ENCODE measurements around the gene PLCG2.
"Not testable (repeated sequence)": the region's sequence is repeated elsewhere in the genome, so short reads cannot be mapped to it uniquely, and the experiment has no call there.

PLCG2 gene

GRCh38 chr16:81850197-81850944, 71.3 kb downstream of the PLCG2 start:
- DNase-seq = no peak

GRCh38 chr16:81852347-81852746, 73.3 kb downstream of the PLCG2 start:
- no peak for DNase-seq

GRCh38 chr16:81855552-81856153, 76.6 kb downstream of the PLCG2 start:
- DNase-seq = no peak

- DNase-seq = no peak
These were observed 81.5 kb downstream of the PLCG2 start for GRCh38 chr16:81860287-81861266.

GRCh38 chr16:81861503-81861902, 82.4 kb downstream of the PLCG2 start:
- no peak for DNase-seq

GRCh38 chr16:81861915-81862314, 82.8 kb downstream of the PLCG2 start:
- DNase-seq = no peak

- no peak for DNase-seq
These were observed 84.7 kb downstream of the PLCG2 start for GRCh38 chr16:81863630-81864352.

GRCh38 chr16:81864646-81865382, 85.7 kb downstream of the PLCG2 start:
- no peak for DNase-seq

GRCh38 chr16:81866820-81867440, 87.8 kb downstream of the PLCG2 start:
- no peak for DNase-seq

GRCh38 chr16:81868057-81868748, 89.1 kb downstream of the PLCG2 start:
- DNase-seq = no peak

GRCh38 chr16:81869326-81869725, 90.2 kb downstream of the PLCG2 start:
- no peak for DNase-seq

GRCh38 chr16:81873206-81873605, 94.1 kb downstream of the PLCG2 start:
- no peak for DNase-seq

- DNase-seq = peak; percentile 70 to 78
These were observed 95.0 kb downstream of the PLCG2 start for GRCh38 chr16:81873843-81874752.

- no peak for DNase-seq
These were observed 96.4 kb downstream of the PLCG2 start for GRCh38 chr16:81875461-81875860.

- no peak for DNase-seq
These were observed 97.3 kb downstream of the PLCG2 start for GRCh38 chr16:81876273-81876900.

- DNase-seq = not testable (repeated sequence)
These were observed 98.4 kb downstream of the PLCG2 start for GRCh38 chr16:81877490-81877889.

- DNase-seq = no peak
These were observed 99.4 kb downstream of the PLCG2 start for GRCh38 chr16:81878529-81878928.

GRCh38 chr16:81879625-81880024, 100.5 kb downstream of the PLCG2 start:
- DNase-seq = peak; percentile 33 to 39

GRCh38 chr16:81880816-81881215, 101.7 kb downstream of the PLCG2 start:
- DNase-seq = no peak
